22Rv1 (cell line): ENCODE results near the gene RFC1.

Experiments used
- ZFX ChIP-seq: fragments of 450-650 bp; IDR thresholded peaks from 2 replicates; pipeline ENCODE4 v1.6.1; 2017; ENCODE audit warnings: antibody characterized with exemption, borderline replicate concordance
- TF ChIP-seq, protein P1 (sequence below): fragments of 450-650 bp; IDR thresholded peaks from 2 replicates; pipeline ENCODE4 v1.5.1; 2017; ENCODE audit warnings: mild to moderate bottlenecking

DNA sequence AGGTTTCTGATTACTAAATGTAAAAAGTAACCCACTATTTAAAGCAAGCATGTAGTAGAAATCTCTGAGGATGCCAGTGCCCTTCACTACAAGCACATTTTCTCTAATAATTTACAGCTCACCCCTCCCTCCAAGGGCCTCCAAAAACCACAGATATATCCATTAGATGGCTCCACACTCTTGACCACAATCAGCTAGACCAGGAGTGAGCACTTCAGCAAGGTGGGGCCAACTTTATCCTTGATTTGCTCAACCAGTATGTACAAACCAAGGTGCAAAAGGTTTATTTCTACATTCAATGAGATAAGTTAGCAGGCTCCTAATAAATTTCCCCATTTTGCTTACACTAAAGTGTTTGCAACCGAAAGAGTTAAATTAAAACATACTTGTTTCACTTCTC lies 35.8 kb downstream of the RFC1 start:
- TF ChIP-seq, protein P1, sequence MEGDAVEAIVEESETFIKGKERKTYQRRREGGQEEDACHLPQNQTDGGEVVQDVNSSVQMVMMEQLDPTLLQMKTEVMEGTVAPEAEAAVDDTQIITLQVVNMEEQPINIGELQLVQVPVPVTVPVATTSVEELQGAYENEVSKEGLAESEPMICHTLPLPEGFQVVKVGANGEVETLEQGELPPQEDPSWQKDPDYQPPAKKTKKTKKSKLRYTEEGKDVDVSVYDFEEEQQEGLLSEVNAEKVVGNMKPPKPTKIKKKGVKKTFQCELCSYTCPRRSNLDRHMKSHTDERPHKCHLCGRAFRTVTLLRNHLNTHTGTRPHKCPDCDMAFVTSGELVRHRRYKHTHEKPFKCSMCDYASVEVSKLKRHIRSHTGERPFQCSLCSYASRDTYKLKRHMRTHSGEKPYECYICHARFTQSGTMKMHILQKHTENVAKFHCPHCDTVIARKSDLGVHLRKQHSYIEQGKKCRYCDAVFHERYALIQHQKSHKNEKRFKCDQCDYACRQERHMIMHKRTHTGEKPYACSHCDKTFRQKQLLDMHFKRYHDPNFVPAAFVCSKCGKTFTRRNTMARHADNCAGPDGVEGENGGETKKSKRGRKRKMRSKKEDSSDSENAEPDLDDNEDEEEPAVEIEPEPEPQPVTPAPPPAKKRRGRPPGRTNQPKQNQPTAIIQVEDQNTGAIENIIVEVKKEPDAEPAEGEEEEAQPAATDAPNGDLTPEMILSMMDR, result no peak
- TF ChIP-seq ZFX, result no peak
